ENCODE results near the gene S1PR1.
A peak's percentile ranks its signal among the peaks of the same experiment; 100 is the strongest.
"Not testable (repeated sequence)": the region's sequence is repeated elsewhere in the genome, so short reads cannot be mapped to it uniquely, and the experiment has no call there.

The S1PR1 gene

DNA sequence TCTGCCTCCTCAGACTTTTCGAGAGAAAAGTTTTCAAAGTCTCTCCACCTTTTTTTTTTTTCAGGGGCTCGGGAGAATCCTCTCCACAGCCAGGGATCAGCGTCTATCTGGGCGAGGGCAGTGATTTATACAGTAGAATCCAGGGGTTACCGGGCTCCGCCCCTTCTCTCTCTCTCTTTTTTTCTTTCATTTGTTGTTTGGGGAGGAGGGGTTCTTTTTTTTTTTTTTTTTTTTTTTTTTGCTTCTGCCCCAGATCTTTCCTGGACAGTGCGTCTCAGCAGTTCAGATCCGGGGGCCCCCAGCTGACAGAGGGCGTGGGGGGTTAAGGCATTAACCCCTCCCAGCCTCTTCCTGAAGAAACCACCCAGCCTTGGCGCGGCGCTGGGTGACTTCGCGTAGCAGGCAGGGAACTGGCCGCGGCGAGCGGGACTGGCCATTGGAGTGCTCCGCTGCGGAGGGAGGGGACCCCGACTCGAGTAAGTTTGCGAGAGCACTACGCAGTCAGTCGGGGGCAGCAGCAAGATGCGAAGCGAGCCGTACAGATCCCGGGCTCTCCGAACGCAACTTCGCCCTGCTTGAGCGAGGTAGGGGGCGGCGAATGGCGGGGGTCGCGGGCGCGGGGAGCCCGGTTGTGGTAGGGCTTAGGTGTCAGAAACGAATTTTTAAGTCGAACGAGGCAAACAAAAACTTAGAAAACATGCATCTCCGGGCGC is at the start of gene S1PR1:
Gene S1PR1 (plus strand): TSS at position 504 of the 713 bp plus-strand sequence. CDS start 1,966 bp downstream, outside the sequence.
- DNase-seq (ENCODE audit: insufficient read length, low spot score), result peak; percentile 18
- FAIRE-seq, result no peak

DNA sequence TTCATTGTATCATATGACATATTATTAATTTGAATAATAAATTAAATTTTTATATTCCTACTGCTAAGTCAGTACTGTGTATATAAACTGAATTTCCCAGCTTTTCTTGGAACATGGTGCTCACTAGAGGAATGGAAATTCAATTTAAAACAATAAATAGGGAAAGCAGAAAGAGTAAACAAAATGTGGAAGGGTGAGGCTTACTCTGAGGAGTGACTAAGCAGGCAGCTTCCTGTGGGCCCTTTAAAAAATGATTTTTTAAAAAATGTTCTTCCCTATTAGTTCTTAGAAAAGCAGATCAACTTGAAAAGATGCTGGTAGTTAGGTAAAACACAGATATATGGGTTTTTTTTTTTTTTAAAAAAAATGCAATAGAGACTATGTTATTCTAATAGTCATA is 49.5 kb upstream of the S1PR1 start:
- DNase-seq (ENCODE audit: insufficient read length, low spot score), result no peak
- FAIRE-seq, result no peak

DNA sequence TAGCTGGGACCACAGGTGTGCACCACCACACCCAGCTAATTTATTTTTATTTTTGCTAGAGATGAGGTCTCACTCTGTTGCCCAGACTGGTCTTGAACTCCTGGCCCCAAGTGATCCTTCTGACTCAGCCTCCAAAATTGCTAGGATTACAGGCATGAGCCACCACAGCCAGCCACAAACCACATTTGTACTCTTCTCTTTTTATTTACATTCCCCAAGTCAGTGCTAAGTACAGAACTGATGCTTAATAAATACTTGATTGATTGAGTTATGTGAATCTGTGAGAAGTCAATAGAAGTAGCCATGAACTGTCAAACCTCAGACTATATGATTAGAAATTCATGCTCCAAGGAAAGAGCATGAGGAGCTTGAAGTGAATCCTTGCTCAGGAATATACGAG is 48.5 kb upstream of the S1PR1 start:
- DNase-seq (ENCODE audit: insufficient read length, low spot score), result no peak
- no peak for FAIRE-seq

DNA sequence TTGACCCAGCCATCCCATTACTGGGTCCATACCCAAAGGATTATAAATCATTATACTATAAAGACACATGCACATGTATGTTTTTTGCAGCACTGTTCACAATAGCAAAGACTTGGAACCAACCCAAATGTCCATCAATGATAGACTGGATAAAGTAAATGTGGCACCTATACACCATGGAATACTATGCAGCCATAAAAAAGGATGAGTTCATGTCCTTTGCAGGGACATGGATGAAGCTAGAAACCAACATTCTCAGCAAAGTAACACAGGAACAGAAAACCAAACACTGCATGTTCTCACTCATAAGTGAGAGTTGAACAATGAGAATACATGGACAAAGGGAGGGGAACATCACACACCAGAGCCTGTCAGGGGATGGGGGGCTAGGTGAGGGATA is 47.9 kb upstream of the S1PR1 start:
- FAIRE-seq; DNase-seq (ENCODE audit: insufficient read length, low spot score): not testable (repeated sequence)

DNA sequence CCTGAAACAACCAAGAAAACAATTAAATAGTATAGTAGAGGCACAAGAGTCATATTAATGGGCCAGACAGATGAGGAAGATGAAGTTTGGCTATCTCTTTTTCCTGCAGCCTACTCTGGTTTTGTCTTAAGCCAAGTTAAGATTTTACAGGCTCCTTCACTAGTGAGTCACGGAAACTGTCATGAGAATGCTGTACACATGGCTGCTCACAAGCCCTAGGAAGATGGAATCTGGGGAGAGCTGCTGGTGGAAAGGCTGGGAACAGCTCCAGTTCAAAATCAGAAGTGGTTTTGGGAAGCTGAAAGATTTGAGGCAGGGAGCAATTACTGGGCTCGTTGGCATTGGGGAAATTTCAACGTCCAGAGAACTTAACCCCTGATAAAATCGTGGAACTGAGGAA is 46.4 kb upstream of the S1PR1 start:
- FAIRE-seq (no peak), DNase-seq (ENCODE audit: insufficient read length, low spot score) (no peak)

DNA sequence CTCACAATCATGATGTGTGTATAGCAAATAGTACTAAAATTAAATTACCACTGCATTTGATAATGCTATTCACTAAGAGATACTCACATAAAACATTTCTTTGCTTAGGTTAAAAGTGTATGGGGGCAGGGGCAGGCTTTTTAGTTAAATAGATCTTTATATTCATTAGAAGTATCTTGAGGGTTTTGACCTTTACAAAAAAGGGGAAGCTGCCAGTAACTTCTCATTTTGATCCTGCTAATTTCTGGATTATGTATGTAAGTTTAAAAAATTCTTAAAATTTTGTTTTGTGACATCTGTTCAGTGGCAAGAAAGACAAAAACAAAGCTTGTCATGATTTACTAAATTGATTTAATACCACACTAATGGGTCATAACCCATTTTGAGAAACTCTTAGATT is 45.8 kb upstream of the S1PR1 start:
- FAIRE-seq (no peak), DNase-seq (ENCODE audit: insufficient read length, low spot score) (no peak)

DNA sequence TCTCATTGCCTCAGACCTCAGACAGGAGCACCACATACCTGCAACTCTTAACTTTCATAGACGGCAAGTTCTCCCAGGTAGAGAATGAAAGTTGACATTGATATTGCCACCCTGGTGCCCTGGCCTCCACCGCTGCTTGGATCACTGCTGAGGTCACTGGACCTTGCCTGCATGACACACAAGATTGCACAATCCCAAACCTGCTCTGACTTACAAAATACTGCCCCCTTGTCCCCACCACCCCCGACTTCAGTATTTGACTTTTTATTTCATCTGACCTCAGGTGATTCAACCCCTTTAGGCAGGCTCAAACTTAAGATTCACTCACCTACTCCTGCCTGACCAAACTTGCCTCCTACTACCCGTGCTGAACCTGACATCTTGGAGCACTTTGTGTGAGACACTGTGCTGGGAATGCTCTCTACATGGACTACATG is 43.1 kb upstream of the S1PR1 start:
- no peak for FAIRE-seq
- DNase-seq (ENCODE audit: insufficient read length, low spot score), result no peak

DNA sequence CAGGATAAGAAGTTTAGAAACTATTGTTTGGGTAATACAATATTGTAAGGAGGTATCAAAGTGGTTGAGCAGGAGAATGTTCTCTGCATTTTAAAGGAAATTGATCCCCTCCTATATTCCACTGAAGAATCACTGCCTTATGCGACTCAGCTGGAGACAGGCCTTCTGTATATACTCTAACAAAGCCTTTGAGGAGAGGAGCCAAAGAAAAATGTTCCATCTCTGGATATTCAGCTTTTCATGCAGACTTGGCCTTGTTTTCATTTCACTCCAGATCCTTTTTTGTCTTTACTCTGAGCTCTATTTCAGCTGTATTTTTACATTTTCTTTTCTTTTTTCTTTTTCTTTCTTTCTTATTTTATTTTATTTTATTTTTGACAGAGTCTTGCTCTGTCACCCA is 42.1 kb upstream of the S1PR1 start:
- FAIRE-seq, result no peak
- DNase-seq (ENCODE audit: insufficient read length, low spot score), result no peak

DNA sequence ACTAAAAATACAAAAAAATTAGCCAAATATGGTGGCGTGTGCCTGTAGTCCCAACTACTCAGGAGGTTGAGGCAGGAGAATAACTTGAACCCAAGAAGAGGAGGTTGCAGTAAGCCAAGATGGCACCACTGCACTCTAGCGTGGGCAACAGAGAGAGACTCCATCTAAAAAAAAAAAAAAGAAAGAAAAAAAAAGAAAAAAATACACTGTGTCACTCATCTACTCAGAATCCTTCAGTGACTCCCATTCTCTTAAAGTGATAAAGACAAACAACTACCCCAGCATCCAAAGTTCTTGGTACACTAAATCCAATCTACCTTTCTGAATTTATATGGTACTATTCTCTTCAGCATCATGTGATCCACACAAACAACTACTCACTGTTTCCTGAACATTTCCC is 40.2 kb upstream of the S1PR1 start:
- DNase-seq (ENCODE audit: insufficient read length, low spot score) (no peak), FAIRE-seq (no peak)

DNA sequence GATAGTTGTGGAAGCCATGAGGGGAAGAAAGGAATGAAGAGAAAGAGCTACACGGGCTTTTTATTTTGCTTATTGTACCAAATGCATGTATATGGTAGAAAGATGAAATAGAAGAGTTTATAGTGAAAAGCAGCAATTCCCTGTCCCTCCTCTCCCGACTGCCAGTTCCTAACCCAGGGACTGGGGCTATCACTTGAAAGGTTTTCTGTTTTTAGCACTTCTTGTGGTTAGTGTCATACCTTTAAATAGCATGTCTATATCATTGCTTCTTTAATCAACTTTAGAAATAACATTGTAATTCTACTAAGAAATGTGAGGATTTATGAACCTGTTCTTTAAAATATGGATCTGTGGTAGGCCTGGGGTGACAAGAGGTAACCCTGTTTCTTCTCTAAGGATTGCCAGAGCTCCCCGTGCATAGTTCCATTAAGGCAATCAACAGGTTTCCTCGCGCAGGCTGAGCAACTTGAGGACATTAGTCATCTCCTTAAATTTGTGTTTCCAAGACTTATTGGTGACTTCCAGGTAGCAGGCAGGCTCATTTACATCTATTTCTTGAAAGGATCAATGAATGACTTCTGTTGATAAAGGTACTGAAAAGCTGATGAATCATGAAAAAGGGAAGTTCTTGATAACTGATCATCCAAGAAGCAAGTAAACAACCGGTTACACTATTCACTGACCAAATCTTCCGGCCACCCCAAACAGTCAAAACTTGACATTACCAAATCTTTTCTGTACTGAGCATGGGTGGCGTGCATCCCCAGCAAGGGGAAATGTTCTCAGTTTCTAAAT is 37.8 kb upstream of the S1PR1 start:
- DNase-seq (ENCODE audit: insufficient read length, low spot score) (no peak), FAIRE-seq (no peak)

DNA sequence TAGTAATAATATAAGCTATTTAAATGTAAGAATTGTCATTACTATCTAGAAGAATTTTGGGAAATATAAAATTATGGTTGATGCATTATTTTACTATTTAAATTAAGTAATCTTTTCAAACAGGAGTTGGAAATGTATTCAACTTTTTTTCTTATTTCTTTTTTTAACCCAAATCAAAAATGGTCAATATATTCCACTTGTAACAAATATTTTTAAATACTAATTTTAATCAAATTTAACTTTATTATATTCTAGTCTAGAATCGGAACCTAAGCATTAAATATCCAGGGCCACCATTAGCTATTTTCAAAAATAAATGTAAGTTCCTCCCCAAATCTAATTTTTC is 37.2 kb upstream of the S1PR1 start:
- DNase-seq (ENCODE audit: insufficient read length, low spot score) (no peak), FAIRE-seq (no peak)

DNA sequence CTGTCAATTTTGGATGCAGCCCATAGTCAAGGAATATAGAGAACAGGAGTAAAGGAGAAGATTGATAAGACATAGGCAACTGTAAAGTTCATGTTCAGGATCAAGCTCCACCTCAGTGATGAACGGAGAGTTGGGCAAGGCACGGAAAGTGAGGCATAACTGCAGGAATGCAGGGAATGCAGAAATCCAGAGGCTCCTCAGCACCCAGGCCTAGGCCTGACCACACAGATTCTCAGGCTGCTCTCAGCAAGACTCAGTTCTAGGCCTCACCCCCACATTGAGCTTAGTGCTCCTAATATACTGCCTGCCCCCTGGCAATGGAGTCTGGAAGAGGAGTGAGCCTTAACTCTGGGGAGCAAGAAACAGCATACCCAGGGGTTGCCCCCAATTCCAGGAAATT is 36.3 kb upstream of the S1PR1 start:
- DNase-seq (ENCODE audit: insufficient read length, low spot score) (peak; percentile 48), FAIRE-seq (peak; percentile 9)

DNA sequence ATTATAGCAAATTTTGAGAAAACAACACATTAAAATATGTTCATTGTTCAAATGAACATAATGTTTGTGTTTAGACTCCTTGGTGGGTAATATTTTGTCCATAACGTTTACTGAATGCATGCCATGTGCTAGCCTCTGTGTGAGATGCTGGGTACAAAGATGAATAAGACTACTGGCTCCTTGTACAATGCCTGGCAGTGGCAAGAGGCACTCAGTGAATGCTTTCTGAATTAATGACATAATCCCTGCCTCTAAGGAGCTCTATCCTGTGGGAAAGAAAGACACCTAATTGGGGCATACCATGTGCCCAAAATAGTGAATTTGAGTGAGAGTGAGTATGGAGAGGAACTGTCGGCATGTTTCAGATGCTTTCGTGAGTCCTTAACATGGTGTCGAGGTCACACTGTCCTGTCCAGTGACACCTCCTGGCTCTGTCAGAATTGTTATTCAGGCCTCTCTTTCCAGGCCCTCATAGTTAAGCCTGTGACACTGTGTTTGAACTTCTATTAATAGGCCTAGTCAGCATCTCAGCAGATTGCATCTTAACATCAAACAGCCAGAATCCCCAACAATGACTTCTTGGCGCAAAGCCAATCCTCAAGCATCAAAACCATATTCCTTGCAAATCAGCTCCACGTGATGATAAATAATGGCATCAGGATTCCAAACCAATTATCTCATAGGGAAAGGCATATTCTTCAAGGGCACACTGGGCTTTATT is 32.8 kb upstream of the S1PR1 start:
- no peak for FAIRE-seq
- no peak for DNase-seq (ENCODE audit: insufficient read length, low spot score)

DNA sequence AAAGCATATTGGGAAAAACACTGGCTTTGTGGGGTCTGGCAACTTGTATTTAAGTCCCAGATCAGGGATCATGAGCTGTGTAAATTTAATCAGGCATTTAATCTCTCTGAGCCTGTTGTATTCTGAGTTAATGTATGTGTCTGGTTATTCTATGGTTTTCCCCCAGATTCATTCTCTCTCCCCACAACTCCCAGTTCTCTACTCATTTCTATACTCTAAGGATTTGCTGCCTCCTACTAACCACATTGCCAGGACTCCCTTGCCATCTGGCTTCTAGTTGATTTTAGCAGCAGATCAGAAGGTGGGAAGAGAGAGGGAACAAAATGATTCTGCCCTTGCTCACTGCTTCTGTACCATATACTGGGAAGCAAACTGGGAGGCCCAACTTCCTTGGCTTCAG is 31.4 kb upstream of the S1PR1 start:
- no peak for FAIRE-seq
- no peak for DNase-seq (ENCODE audit: insufficient read length, low spot score)

DNA sequence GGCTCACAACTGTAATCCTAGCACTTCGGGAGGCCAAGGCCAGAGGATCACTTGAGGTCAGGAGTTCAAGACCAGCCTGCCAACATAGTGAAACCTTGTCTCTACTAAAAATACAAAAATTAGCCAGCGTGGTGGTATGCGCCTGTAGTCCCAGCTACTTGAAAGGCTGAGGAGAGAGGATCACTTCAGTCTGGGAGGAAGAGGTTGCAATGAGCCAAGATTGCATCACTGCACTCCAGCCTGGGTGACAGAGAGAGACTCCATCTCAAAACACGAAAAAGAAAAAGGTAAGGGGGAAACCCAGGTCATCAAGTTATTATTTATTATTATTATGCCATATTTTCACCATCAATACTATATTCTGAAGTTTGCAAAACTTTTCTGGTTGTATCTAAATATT is 30.7 kb upstream of the S1PR1 start:
- DNase-seq (ENCODE audit: insufficient read length, low spot score); FAIRE-seq: not testable (repeated sequence)

DNA sequence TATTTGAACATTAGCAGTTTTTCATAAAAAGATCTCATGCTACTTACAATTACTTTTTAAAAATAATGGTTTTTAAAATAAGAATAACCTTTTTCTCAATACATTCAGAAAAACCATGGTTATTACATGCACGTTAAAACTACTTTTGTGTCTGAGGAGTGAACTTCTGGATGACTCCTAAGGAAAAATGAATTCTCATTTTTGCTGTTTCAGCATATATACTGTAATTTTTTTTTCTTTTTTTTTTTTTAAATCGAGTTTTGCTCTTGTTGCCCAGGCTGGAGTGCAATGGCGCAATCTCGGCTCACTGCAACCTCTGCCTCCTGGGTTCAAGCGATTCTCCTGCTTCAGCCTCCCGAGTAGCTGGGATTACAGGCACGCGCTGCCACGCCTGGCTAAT is 29.5 kb upstream of the S1PR1 start:
- FAIRE-seq; DNase-seq (ENCODE audit: insufficient read length, low spot score): not testable (repeated sequence)

DNA sequence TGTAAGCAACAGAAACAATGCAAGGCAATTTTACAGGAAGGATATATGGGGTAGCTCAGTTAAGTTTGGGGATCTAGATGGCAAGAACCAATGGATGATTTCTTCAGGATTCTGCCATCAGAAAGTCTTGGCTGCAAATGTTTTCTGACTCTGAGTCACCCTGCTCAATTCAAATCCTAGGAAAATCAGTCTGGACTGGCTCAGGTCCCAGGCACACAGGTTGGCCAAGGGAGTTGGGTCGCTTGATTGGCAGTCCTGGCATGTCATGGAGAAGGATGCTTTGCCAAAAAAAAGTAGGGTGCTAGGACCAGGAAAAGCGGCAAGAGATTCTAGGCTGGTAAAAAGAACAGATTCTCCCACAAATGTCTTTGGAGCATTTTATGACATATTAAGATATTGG is 28.9 kb upstream of the S1PR1 start:
- DNase-seq (ENCODE audit: insufficient read length, low spot score) (no peak), FAIRE-seq (no peak)

DNA sequence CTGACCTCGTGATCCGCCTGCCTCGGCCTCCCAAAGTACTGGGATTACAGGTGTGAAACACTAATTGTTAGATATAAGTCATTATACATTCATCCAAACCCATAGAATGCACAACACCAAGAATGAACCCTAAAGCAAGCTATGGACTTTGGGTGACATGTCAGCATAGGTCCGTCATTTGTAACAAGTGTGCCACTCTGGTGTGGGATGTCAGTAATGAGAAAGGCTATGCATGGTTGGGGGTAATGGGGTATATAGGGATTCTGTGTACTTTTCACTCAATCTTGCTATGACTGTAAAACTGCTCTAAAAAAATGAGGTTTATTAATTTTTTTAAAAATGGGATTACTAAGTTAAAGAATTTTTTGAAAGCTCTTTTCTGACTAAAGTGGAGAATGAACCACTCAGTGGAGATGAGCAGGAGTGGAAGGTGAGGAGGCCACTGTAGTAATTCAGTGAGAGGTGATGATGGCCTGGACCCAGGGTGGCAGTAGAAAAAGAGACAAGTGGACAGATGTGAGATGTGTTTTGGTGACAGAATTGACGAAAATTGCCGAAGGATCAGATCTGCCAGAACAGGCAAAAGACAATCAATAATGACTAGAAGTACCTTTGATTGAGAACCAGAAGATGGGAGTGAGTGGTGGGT is 21.3 kb upstream of the S1PR1 start:
- no peak for DNase-seq (ENCODE audit: insufficient read length, low spot score)
- no peak for FAIRE-seq

DNA sequence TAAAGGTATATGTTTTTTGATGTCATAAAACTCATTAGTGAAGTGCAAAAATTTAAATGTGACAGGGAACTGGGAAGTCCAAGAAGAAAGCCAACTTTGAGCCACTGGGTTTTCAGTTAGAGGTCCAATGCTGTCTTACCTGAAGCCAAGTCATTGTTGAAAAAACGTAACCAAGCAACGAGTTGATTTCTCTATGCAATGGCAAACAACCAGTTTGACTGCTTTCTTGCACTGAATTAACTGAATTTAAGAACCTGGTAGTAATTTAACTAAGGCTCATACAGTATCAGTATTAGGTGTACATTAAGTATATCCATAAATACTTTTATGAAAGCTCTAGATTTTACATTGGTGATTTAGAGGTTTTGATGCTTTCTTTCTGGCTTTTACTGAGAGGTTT is 20.2 kb upstream of the S1PR1 start:
- no peak for FAIRE-seq

DNA sequence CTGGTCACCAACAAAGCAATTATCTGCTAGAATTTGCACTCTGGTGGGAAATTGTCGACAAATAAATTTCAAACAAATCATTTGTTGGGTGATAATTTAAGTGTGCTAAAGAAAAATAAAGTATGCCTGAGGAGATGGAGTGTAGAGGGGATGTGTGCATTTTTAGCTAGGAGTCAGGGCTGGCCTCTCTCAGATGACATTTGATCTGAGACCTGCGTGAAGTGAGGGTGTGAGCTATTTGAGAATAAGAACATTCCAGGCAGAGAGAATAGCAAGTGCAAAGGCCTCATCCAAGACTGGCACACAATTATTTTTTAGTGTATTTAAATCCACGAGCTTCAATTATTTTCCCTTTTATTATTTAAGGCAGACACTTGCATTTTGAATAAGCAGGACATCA is 19.7 kb upstream of the S1PR1 start:
- FAIRE-seq (no peak), DNase-seq (ENCODE audit: insufficient read length, low spot score) (no peak)

More for the DNA sequence above, 20.2 kb upstream of the S1PR1 start:
- no peak for DNase-seq (ENCODE audit: insufficient read length, low spot score)

DNA sequence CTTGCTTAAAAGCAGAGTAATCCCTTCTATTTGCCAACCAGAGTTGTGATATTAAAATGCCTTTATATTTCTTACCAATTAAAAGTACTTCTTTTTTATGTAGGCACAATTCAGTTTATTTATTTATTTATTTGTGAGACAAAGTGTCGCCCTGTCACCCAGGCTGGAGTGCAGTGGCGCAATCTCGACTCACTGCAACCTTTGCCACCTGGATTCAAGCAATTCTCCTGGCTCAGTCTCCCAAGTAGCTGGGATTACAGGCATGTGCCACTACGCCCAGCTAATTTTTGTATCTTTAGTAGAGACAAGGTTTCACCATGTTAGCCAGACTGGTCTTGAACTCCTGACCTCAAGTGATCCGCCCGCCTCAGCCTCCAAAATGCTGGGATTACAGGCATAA is 17.9 kb upstream of the S1PR1 start:
- DNase-seq (ENCODE audit: insufficient read length, low spot score); FAIRE-seq: not testable (repeated sequence)

Measured in HTR-8/SVneo (cell line).